H1 (cell line): ENCODE data around the gene PHACTR1. TPM values are rescaled to one million over a fixed set of nuclear protein-coding genes. Genes with fewer than 3 reads are reported as not detected.

Experiments used
- CTCF ChIA-PET: fragments of 300-600 bp; sonication (Branson Sonifier 250); formaldehyde crosslinking; loops from one replicate; lab custom pipeline; 2021; ENCODE audit not compliant: partially characterized antibody; lab: Charles Lee
- POLR2A ChIA-PET: fragments of 300-600 bp; sonication (Branson Sonifier 250); formaldehyde crosslinking; loops from one replicate; lab custom pipeline; 2021; ENCODE audit warnings: inconsistent platforms; ENCODE audit not compliant: partially characterized antibody; lab: Charles Lee
- DNase-seq, 2 experiments: peaks; one replicate each; pipeline versions ENCODE4 v3.0.0 to v3.0.0-alpha.2; 2010 to 2022; ENCODE audit warnings: low spot score in 2 of 2, low read depth in 1 of 2, mixed read lengths in 1 of 2
- FAIRE-seq: peaks from 2 replicates; lab custom pipeline; 2011; peaks lifted over from hg19 to GRCh38; lab: Jason Lieb, UNC
- H2AFZ ChIP-seq: 2 replicates; pipeline ENCODE4 v1.8.1; 2012; ENCODE audit warnings: low read length, inconsistent platforms
- H2AK5ac ChIP-seq: 2 replicates; pipeline ENCODE4 v1.6.1; 2013; ENCODE audit warnings: low read depth, low read length
- H2BK120ac ChIP-seq: replicated peaks from 2 replicates; pipeline ENCODE3; 2013; ENCODE audit warnings: low read depth, low read length, inconsistent platforms
- H2BK12ac ChIP-seq: 2 replicates; pipeline ENCODE4 v1.6.1; 2013; ENCODE audit warnings: low read depth, low read length
- H2BK15ac ChIP-seq: 2 replicates; pipeline ENCODE4 v1.6.1; 2013; ENCODE audit warnings: low read length
- H2BK20ac ChIP-seq: 2 replicates; pipeline ENCODE4 v1.6.1; 2013; ENCODE audit warnings: low read length
- H2BK5ac ChIP-seq: 2 replicates; pipeline ENCODE4 v1.6.1; 2013; ENCODE audit warnings: low read depth, low read length
- H3K14ac ChIP-seq: 2 replicates; pipeline ENCODE4 v1.6.1; 2013; ENCODE audit warnings: inconsistent platforms; ENCODE audit not compliant: insufficient read length
- H3K18ac ChIP-seq: 2 replicates; pipeline ENCODE4 v1.6.1; 2013; ENCODE audit warnings: low read length; ENCODE audit errors: extremely low read depth
- H3K23ac ChIP-seq: 2 replicates; pipeline ENCODE4 v1.6.1; 2013; ENCODE audit warnings: inconsistent platforms; ENCODE audit not compliant: insufficient read length
- H3K23me2 ChIP-seq: 2 replicates; pipeline ENCODE4 v1.6.1; 2013; ENCODE audit warnings: low read depth, low read length
- H3K27ac ChIP-seq: 2 replicates; pipeline ENCODE4 v1.6.1; 2011; ENCODE audit warnings: low read depth, low read length, inconsistent platforms
- H3K27me3 ChIP-seq, 4 experiments: replicated peaks in 1 of 4; 1 replicate in 1 of 4; 2 replicates in 3 of 4; pipeline versions ENCODE4 v1.6.1 to v1.8.1; 2011 to 2013; ENCODE audit warnings: low read length in 3 of 4, mild to moderate bottlenecking in 3 of 4, inconsistent platforms in 2 of 4, mixed read lengths in 2 of 4, moderate library complexity in 1 of 4; ENCODE audit not compliant: control insufficient read depth in 3 of 4, insufficient read depth in 3 of 4; ENCODE audit errors: extremely low read depth in 1 of 4
- H3K36me3 ChIP-seq, 4 experiments: 2 replicates each; pipeline versions ENCODE4 v1.6.1 to v1.8.1; 2011 to 2013; ENCODE audit warnings: mild to moderate bottlenecking in 4 of 4, low read length in 3 of 4, moderate library complexity in 2 of 4, control low read depth in 1 of 4, inconsistent platforms in 1 of 4; ENCODE audit not compliant: insufficient read depth in 4 of 4, control insufficient read depth in 2 of 4
- H3K4ac ChIP-seq: replicated peaks from 2 replicates; pipeline ENCODE3; 2013; ENCODE audit warnings: low read length, low read depth, mixed read lengths, inconsistent platforms; ENCODE audit not compliant: insufficient read length
- H3K4me1 ChIP-seq, 4 experiments: replicated peaks in 1 of 4; 1 replicate in 1 of 4; 2 replicates in 3 of 4; pipeline versions ENCODE4 v1.6.1 to v1.8.1; 2011 to 2013; ENCODE audit warnings: low read length in 3 of 4, inconsistent platforms in 2 of 4, mixed read lengths in 1 of 4; ENCODE audit not compliant: insufficient read depth in 4 of 4, control insufficient read depth in 3 of 4
- H3K4me2 ChIP-seq, 2 experiments: 2 replicates each; pipeline versions ENCODE4 v1.6.1 to v1.8.1; 2011 to 2013; ENCODE audit warnings: low read depth in 2 of 2, low read length in 2 of 2, control low read depth in 1 of 2, inconsistent platforms in 1 of 2, mild to moderate bottlenecking in 1 of 2; ENCODE audit not compliant: insufficient read depth in 1 of 2
- H3K4me3 ChIP-seq, 4 experiments: fragments of 200-600, 300-600 bp in 1 of 4; sonication (generic), shearing (Covaris generic), sonication (Bioruptor Twin) in 1 of 4; 2 replicates each; pipeline versions ENCODE4 v1.5.1 to v1.8.1; 2011 to 2016; ENCODE audit warnings: low read length in 4 of 4, low read depth in 3 of 4, control low read depth in 2 of 4, inconsistent platforms in 2 of 4, mild to moderate bottlenecking in 2 of 4, mixed read lengths in 1 of 4, moderate library complexity in 1 of 4; ENCODE audit not compliant: insufficient read depth in 2 of 4; ENCODE audit errors: extremely low read depth in 1 of 4
- H3K56ac ChIP-seq: replicated peaks from 2 replicates; pipeline ENCODE3; 2013; ENCODE audit warnings: low read depth, mild to moderate bottlenecking, mixed read lengths, low read length, inconsistent platforms; ENCODE audit not compliant: insufficient read length
- H3K79me1 ChIP-seq: 2 replicates; pipeline ENCODE4 v1.6.1; 2013; ENCODE audit warnings: low read depth, low read length, control low read depth
- H3K79me2 ChIP-seq, 2 experiments: 2 replicates each; pipeline versions ENCODE4 v1.6.1 to v1.8.1; 2012 to 2013; ENCODE audit warnings: low read length in 2 of 2, mild to moderate bottlenecking in 2 of 2, inconsistent platforms in 1 of 2; ENCODE audit not compliant: insufficient read depth in 2 of 2, control insufficient read depth in 1 of 2
- H3K9ac ChIP-seq, 4 experiments: replicated peaks in 1 of 4; 1 replicate in 1 of 4; 2 replicates in 3 of 4; pipeline versions ENCODE4 v1.6.1 to v1.8.1; 2011 to 2013; ENCODE audit warnings: low read depth in 3 of 4, low read length in 3 of 4, control low read depth in 2 of 4, mild to moderate bottlenecking in 2 of 4, moderate library complexity in 2 of 4, inconsistent platforms in 1 of 4; ENCODE audit errors: extremely low read depth in 1 of 4
- H3K9me3 ChIP-seq, 2 experiments: 2 replicates each; pipeline versions ENCODE4 v1.6.1 to v1.8.1; 2012 to 2013; ENCODE audit warnings: mild to moderate bottlenecking in 2 of 2, moderate library complexity in 2 of 2, control low read depth in 1 of 2, inconsistent platforms in 1 of 2, low read depth in 1 of 2, low read length in 1 of 2, mixed read lengths in 1 of 2; ENCODE audit not compliant: insufficient read depth in 2 of 2
- H4K20me1 ChIP-seq, 2 experiments: replicated peaks in 1 of 2; 2 replicates each; pipeline versions ENCODE3 to v1.8.1; 2011 to 2013; ENCODE audit warnings: inconsistent platforms in 2 of 2, low read length in 2 of 2, mild to moderate bottlenecking in 1 of 2; ENCODE audit not compliant: insufficient read depth in 2 of 2, control insufficient read depth in 1 of 2
- H4K5ac ChIP-seq: 2 replicates; pipeline ENCODE4 v1.6.1; 2013; ENCODE audit warnings: low read length, low read depth, mixed read lengths, inconsistent platforms; ENCODE audit not compliant: insufficient read length
- H4K8ac ChIP-seq: 2 replicates; pipeline ENCODE4 v1.8.0; 2013; ENCODE audit warnings: mild to moderate bottlenecking, moderate library complexity, low read length, inconsistent platforms; ENCODE audit not compliant: insufficient read depth; ENCODE audit errors: extremely low read depth
- H4K91ac ChIP-seq: replicated peaks from 2 replicates; pipeline ENCODE3; 2013; ENCODE audit warnings: low read length, mixed read lengths, inconsistent platforms; ENCODE audit not compliant: insufficient read length
- JUN ChIP-seq: IDR thresholded peaks from 2 replicates; pipeline ENCODE4 v1.6.1; 2011; ENCODE audit warnings: low read depth, mild to moderate bottlenecking, improper control_type of control experiment, low read length
- WGBS, 2 experiments: shearing (Covaris generic) in 1 of 2; methylation state at CpG; one replicate each; pipeline versions ENCODE4 v1.1.6 to v1.1.7; 2013 to 2015; ENCODE audit warnings: low lambda C conversion rate in 2 of 2, mixed read lengths in 2 of 2, inconsistent platforms in 1 of 2, low coverage in 1 of 2, missing lambda C conversion rate in 1 of 2; ENCODE audit not compliant: insufficient replicate concordance in 2 of 2, insufficient coverage in 1 of 2, insufficient read length in 1 of 2; ENCODE audit errors: extremely low coverage in 1 of 2, missing lambda C conversion rate in 1 of 2; 5-methylcytosine and 5-hydroxymethylcytosine counted together
- polyA plus RNA-seq, 7 experiments: library from polyadenylated mRNA; depleted of rRNA in 3 of 7; stranded (reverse) in 5 of 7; unstranded in 2 of 7; fragments of >200 nt in 5 of 7; fragments of 200-250 nt in 2 of 7; gene quantifications; 1 replicate in 5 of 7; 2 replicates in 1 of 7; 4 replicates in 1 of 7; pipeline versions ENCODE4 v1.2.1 to v1.2.3, GENCODE V29; 2011 to 2013; ENCODE audit warnings: missing spikeins in 2 of 7, mixed read lengths in 2 of 7
- total RNA-seq: library from RNA; stranded (reverse); fragmentation: NEBNext Ultra II Directional; extraction: Animal tissue kit (Norgen Biotek cat#: 25700); gene quantifications from 2 replicates; pipeline ENCODE4 v1.2.1, GENCODE V29; 2021

Gene PHACTR1
- total and polyA plus RNA-seq, 2 of the 8 experiments (the other 6 are each of a cell fraction or from before 2014, with no cell fraction given): 3.9 to 17.1 TPM

DNA sequence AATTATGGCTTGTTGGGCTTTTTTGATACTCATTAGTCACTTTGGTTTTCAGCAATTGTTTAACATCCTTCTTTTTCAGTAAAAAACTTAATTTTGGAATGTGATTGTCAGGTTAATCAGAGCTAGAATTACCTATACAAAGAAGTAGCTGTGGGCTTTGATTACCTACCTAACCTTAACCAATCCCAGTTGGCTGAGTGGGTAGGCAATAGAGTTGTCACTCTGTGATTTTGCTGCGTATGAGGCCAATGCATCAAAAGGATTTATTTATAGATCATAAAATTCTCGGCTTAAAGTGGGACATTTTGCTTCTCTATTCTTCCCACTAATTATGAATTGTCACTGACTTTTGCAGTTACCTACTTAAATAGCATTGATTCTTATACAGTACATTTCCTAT lies 111.4 kb downstream of the PHACTR1 start:
- H3K23me2 ChIP-seq: no peaks in the 10 kb centered on the region
- no peak overlapping the region for H2AK5ac ChIP-seq
- H3K4me1 ChIP-seq: peaks cover 0 to 5% (median 0%) of the 10 kb centered on the region in 4 experiments; a peak in 1 of 7 replicates
- H3K4me3 ChIP-seq: no peak overlapping the region
- H2BK20ac ChIP-seq: no peak overlapping the region
- ChIA-PET POLR2A (no interaction called here), CTCF (interaction anchor here (1.5 to 1.8 kb wide), 2 partner anchors 64 to 132 kb away, joined by 3 read pairs; no protein-coding TSS in a partner anchor)
- DNase-seq: no peak
- no peak overlapping the region for H2BK120ac ChIP-seq
- no peak overlapping the region for H3K27ac ChIP-seq
- no peak for FAIRE-seq
- no peak overlapping the region for H2BK5ac ChIP-seq
- H4K8ac ChIP-seq: no peak overlapping the region
- 89% methylated on average over 2 of the region's 2 CpGs; no CpG with 5 or more reads in 1 of the 2 experiments for WGBS, 2 experiments
- H3K36me3 ChIP-seq: no peaks in the 10 kb centered on the region
- no peaks in the 10 kb centered on the region for H3K79me2 ChIP-seq
- H3K4ac ChIP-seq: no peak overlapping the region
- H4K20me1 ChIP-seq: no peaks in the 10 kb centered on the region
- no peaks in the 10 kb centered on the region for H3K9me3 ChIP-seq
- no peak overlapping the region for H2BK15ac ChIP-seq
- H4K5ac ChIP-seq: no peak overlapping the region
- H3K23ac ChIP-seq: no peak overlapping the region
- H3K14ac ChIP-seq: no peak overlapping the region
- H3K27me3 ChIP-seq: no peaks in the 10 kb centered on the region
- no peak overlapping the region for H3K4me2 ChIP-seq
- no peak overlapping the region for H3K56ac ChIP-seq
- H3K79me1 ChIP-seq: no peaks in the 10 kb centered on the region
- no peak overlapping the region for H2AFZ ChIP-seq
- no peak overlapping the region for H2BK12ac ChIP-seq
- H3K9ac ChIP-seq: no peak overlapping the region
- no peak overlapping the region for H4K91ac ChIP-seq
- H3K18ac ChIP-seq: no peak overlapping the region
- no peak for TF ChIP-seq JUN
